ENCODE data around the gene PLCL1.

DNA sequence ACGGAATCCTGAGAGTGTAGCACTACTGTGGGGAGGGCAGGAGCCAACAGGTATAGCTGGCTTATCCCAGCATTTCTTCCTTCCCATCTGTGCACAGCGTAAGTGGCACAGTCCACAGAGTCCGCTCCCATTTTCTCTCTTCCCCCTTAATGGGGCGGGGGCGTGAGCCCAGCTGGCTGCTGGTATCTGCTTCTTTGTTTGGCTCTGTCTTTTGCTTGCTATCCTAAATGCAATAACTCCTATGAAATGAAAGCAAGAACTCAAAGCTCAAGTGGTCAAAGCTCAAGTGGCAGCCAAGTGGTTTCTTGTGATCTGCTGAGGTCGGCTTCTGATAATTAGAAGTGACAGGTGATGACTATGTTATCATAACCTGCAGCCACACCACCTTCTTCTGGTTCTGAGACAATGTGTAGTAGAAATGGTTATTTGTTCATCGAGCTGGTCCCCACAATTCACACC lies 192.7 kb downstream of the PLCL1 start:
- TF ChIP-seq, protein P1, sequence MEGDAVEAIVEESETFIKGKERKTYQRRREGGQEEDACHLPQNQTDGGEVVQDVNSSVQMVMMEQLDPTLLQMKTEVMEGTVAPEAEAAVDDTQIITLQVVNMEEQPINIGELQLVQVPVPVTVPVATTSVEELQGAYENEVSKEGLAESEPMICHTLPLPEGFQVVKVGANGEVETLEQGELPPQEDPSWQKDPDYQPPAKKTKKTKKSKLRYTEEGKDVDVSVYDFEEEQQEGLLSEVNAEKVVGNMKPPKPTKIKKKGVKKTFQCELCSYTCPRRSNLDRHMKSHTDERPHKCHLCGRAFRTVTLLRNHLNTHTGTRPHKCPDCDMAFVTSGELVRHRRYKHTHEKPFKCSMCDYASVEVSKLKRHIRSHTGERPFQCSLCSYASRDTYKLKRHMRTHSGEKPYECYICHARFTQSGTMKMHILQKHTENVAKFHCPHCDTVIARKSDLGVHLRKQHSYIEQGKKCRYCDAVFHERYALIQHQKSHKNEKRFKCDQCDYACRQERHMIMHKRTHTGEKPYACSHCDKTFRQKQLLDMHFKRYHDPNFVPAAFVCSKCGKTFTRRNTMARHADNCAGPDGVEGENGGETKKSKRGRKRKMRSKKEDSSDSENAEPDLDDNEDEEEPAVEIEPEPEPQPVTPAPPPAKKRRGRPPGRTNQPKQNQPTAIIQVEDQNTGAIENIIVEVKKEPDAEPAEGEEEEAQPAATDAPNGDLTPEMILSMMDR (IDR thresholded peaks at IDR 0.05), result no peak
- no peak for TF ChIP-seq ZFX (IDR thresholded peaks at IDR 0.05; ENCODE audit: borderline replicate concordance)

Measured in 22Rv1 (cell line).